Prostate gland (tissue), 2 donors: ENCODE data around the gene HMGCL. TPM values are rescaled to one million over a fixed set of nuclear protein-coding genes. Genes with fewer than 3 reads are reported as not detected.
"Not testable (repeated sequence)": the region's sequence is repeated elsewhere in the genome, so short reads cannot be mapped to it uniquely, and the experiment has no call there.

Source experiments
- DNase-seq: peaks from one replicate; pipeline ENCODE4 v3.0.0-alpha.2; 2019; ENCODE audit warnings: low spot score
- H3K27ac ChIP-seq, 2 donors: fragments of 200-600 bp; sonication (generic); 2 replicates each; pipeline ENCODE4 v1.5.1; 2017 to 2019
- H3K27me3 ChIP-seq: fragments of 200-600 bp; sonication (generic); replicated peaks from 2 replicates; pipeline ENCODE4 v1.5.1; 2019; ENCODE audit not compliant: insufficient read depth
- H3K36me3 ChIP-seq, 2 donors: fragments of 200-600 bp; sonication (generic); 1 replicate in 1 of 2; 2 replicates in 1 of 2; pipeline versions ENCODE4 v1.5.1 to v1.8.1; 2017 to 2019
- H3K4me1 ChIP-seq: fragments of 200-600 bp; sonication (generic); replicated peaks from 2 replicates; pipeline ENCODE4 v1.5.1; 2019
- H3K4me3 ChIP-seq, 2 donors: fragments of 200-600 bp; sonication (generic); 2 replicates each; pipeline ENCODE4 v1.5.1; 2017 to 2019
- H3K9me3 ChIP-seq: fragments of 200-600 bp; sonication (generic); 2 replicates; pipeline ENCODE4 v1.5.1; 2017
- CTCF ChIP-seq, 4 experiments: fragments of 200-600 bp in 2 of 4; fragments of 450-650 bp in 2 of 4; sonication (generic) in 2 of 4; IDR thresholded peaks; 1 replicate in 3 of 4; 2 replicates in 1 of 4; pipeline ENCODE4 v1.5.1; 2016 to 2019; ENCODE audit warnings: antibody characterized with exemption in 4 of 4, mild to moderate bottlenecking in 2 of 4, moderate library complexity in 2 of 4
- POLR2A ChIP-seq: fragments of 450-650 bp; IDR thresholded peaks from one replicate; pipeline ENCODE4 v1.6.1; 2016; ENCODE audit warnings: antibody characterized with exemption, mild to moderate bottlenecking
- POLR2AphosphoS5 ChIP-seq: sonication (generic); formaldehyde crosslinking; IDR thresholded peaks from one replicate; pipeline ENCODE4 v1.6.1; 2017; ENCODE audit warnings: antibody characterized with exemption
- WGBS: methylation state at CpG from one replicate; pipeline ENCODE4 v1.1.5; 2018; 5-methylcytosine and 5-hydroxymethylcytosine counted together
- intact Hi-C: fragments of 100-400 bp; cut with DNase I; formaldehyde crosslinking; loops from one replicate; pipeline ENCODE4 v1.14.2; 2022
- total RNA-seq, 2 donors: library from RNA; depleted of rRNA; stranded (reverse); fragments of >200 nt; gene quantifications; one replicate each; pipeline ENCODE4 v1.1.0, GENCODE V29; 2016

Gene HMGCL
- total RNA-seq, 2 donors from 2014 or later: 51.1 to 58.7 TPM

GRCh38 chr1:23803674-23804073 is 21.6 kb downstream of the HMGCL start:
- intact Hi-C loops: loop anchor here (10.0 kb wide), 1 partner anchor 221 kb away; no protein-coding TSS in a partner anchor

GRCh38 chr1:23802809-23803342 is 22.4 kb downstream of the HMGCL start:
- H3K4me3 ChIP-seq, H3K36me3 ChIP-seq, H3K9me3 ChIP-seq, H3K27me3 ChIP-seq, H3K27ac ChIP-seq, DNase-seq: not testable (repeated sequence)
- intact Hi-C loops: loop anchor here (10.0 kb wide), 1 partner anchor 222 kb away; no protein-coding TSS in a partner anchor
- WGBS: 93% methylated on average over 7 of the region's 7 CpGs
- H3K4me1 ChIP-seq: peaks cover 12% of the 10 kb centered on the region

More at GRCh38 chr1:23803674-23804073, 21.6 kb downstream of the HMGCL start:
- no peak for DNase-seq
- TF ChIP-seq POLR2A (no peak), POLR2AphosphoS5 (no peak), CTCF (IDR thresholded peaks at IDR 0.05) (no peak)
- H3K36me3 ChIP-seq: no peaks in the 10 kb centered on the region
- H3K4me3 ChIP-seq: no peak overlapping the region
- H3K4me1 ChIP-seq: peaks cover 12% of the 10 kb centered on the region
- 95% methylated on average over 5 of the region's 5 CpGs for WGBS
- no peak overlapping the region for H3K27ac ChIP-seq
- no peaks in the 10 kb centered on the region for H3K9me3 ChIP-seq
- no peaks in the 10 kb centered on the region for H3K27me3 ChIP-seq

GRCh38 chr1:23801876-23802275 is 23.4 kb downstream of the HMGCL start:
- intact Hi-C loops: loop anchor here (10.0 kb wide), 1 partner anchor 223 kb away; no protein-coding TSS in a partner anchor
- no peaks in the 10 kb centered on the region for H3K36me3 ChIP-seq

GRCh38 chr1:23801338-23801748 is 23.9 kb downstream of the HMGCL start:
- H3K36me3 ChIP-seq: no peaks in the 10 kb centered on the region
- H3K27ac ChIP-seq: peak overlapping the region; percentile 83 to 87
- H3K27me3 ChIP-seq: no peaks in the 10 kb centered on the region
- DNase-seq: no peak
- H3K4me1 ChIP-seq: peaks cover 12% of the 10 kb centered on the region
- intact Hi-C loops: loop anchor here (10.0 kb wide), 1 partner anchor 223 kb away; no protein-coding TSS in a partner anchor
- H3K4me3 ChIP-seq: peak overlapping the region; percentile 84 to 87
- 10% methylated on average over 19 of the region's 19 CpGs for WGBS
- H3K9me3 ChIP-seq: no peaks in the 10 kb centered on the region
- no peak for TF ChIP-seq CTCF (IDR thresholded peaks at IDR 0.05)
- no peak for TF ChIP-seq POLR2AphosphoS5
- no peak for TF ChIP-seq POLR2A

More at GRCh38 chr1:23801876-23802275, 23.4 kb downstream of the HMGCL start:
- DNase-seq: no peak
- no peaks in the 10 kb centered on the region for H3K9me3 ChIP-seq
- 64% methylated on average over 10 of the region's 10 CpGs for WGBS
- peaks cover 12% of the 10 kb centered on the region for H3K4me1 ChIP-seq
- TF ChIP-seq CTCF (IDR thresholded peaks at IDR 0.05): no peak
- no peak for TF ChIP-seq POLR2AphosphoS5
- TF ChIP-seq POLR2A: no peak
- peak overlapping the region in 1 of 2 donors; percentile 83 for H3K27ac ChIP-seq
- no peak overlapping the region for H3K4me3 ChIP-seq
- H3K27me3 ChIP-seq: no peaks in the 10 kb centered on the region

- H3K4me1 ChIP-seq: peaks cover 12% of the 10 kb centered on the region
- H3K4me3 ChIP-seq: peak within 1 kb of the TSS; percentile 84 to 87
- under 1% methylated on average over 61 of the region's 82 CpGs for WGBS
- peak; percentile 96 for DNase-seq
- H3K27me3 ChIP-seq: no peaks in the 10 kb centered on the region
- no peaks in the 10 kb centered on the region for H3K9me3 ChIP-seq
- TF ChIP-seq CTCF (IDR thresholded peaks at IDR 0.05) (peak in 2 of 4 experiments; percentile 24 to 29), POLR2AphosphoS5 (peak; percentile 97), POLR2A (peak; percentile 74)
- no peaks in the 10 kb centered on the region for H3K36me3 ChIP-seq
- intact Hi-C loops: loop anchor here (10.0 kb wide), 1 partner anchor 224 kb away; no protein-coding TSS in a partner anchor
- peak within 1 kb of the TSS; percentile 83 to 87 for H3K27ac ChIP-seq
Observed at GRCh38 chr1:23800400-23801337, 24.6 kb downstream of the HMGCL start, which contains the start of gene GALE. TSS of gene GALE (minus strand) at chr1:23800754. CDS start at chr1:23799007, 1,747 bp downstream.
